ENCODE results near the gene MALT1. TPM values are rescaled to one million over a fixed set of nuclear protein-coding genes. Genes with fewer than 3 reads are reported as not detected.

The MALT1 gene
- total RNA-seq, 2 donors from 2014 or later: 41.1 to 51.6 TPM

GRCh38 chr18:58660915-58661314, 10.3 kb upstream of the MALT1 start:
- no peak for DNase-seq (ENCODE audit: low spot score)
- no peak overlapping the region for H3K27ac ChIP-seq
- no peak overlapping the region for H3K4me3 ChIP-seq
- intact Hi-C loops (cut with DNase I): no loop called here
- TF ChIP-seq POLR2A (IDR thresholded peaks at IDR 0.05) (no peak), CTCF (IDR thresholded peaks at IDR 0.05) (no peak), POLR2AphosphoS5 (IDR thresholded peaks at IDR 0.05) (no peak)
- H3K36me3 ChIP-seq: no peaks in the 10 kb centered on the region
- no peaks in the 10 kb centered on the region for H3K4me1 ChIP-seq (replicated peaks)
- 97% methylated on average over 9 of the region's 9 CpGs for WGBS
- no peaks in the 10 kb centered on the region for H3K27me3 ChIP-seq (replicated peaks; ENCODE audit: insufficient read depth)
- H3K9me3 ChIP-seq: no peaks in the 10 kb centered on the region

GRCh38 chr18:58661423-58661822, 9.8 kb upstream of the MALT1 start:
- TF ChIP-seq POLR2AphosphoS5 (IDR thresholded peaks at IDR 0.05) (no peak), CTCF (IDR thresholded peaks at IDR 0.05) (no peak), POLR2A (IDR thresholded peaks at IDR 0.05) (no peak)
- H3K4me1 ChIP-seq (replicated peaks): no peaks in the 10 kb centered on the region
- DNase-seq (ENCODE audit: low spot score): no peak
- intact Hi-C loops (cut with DNase I): no loop called here
- no peak overlapping the region for H3K4me3 ChIP-seq
- no peaks in the 10 kb centered on the region for H3K9me3 ChIP-seq
- H3K27me3 ChIP-seq (replicated peaks; ENCODE audit: insufficient read depth): no peaks in the 10 kb centered on the region
- WGBS: 94% methylated on average over 3 of the region's 3 CpGs
- H3K36me3 ChIP-seq: no peaks in the 10 kb centered on the region
- no peak overlapping the region for H3K27ac ChIP-seq

- no peaks in the 10 kb centered on the region for H3K27me3 ChIP-seq (replicated peaks; ENCODE audit: insufficient read depth)
- DNase-seq (ENCODE audit: low spot score): no peak
- intact Hi-C loops (cut with DNase I): no loop called here
- no peaks in the 10 kb centered on the region for H3K36me3 ChIP-seq
- H3K27ac ChIP-seq: no peak overlapping the region
- no peaks in the 10 kb centered on the region for H3K9me3 ChIP-seq
- no peak for TF ChIP-seq POLR2A (IDR thresholded peaks at IDR 0.05)
- no peak for TF ChIP-seq POLR2AphosphoS5 (IDR thresholded peaks at IDR 0.05)
- no peak for TF ChIP-seq CTCF (IDR thresholded peaks at IDR 0.05)
- no peaks in the 10 kb centered on the region for H3K4me1 ChIP-seq (replicated peaks)
- H3K4me3 ChIP-seq: no peak overlapping the region
- 75% methylated on average over 4 of the region's 4 CpGs for WGBS
These were observed 9.1 kb upstream of the MALT1 start for GRCh38 chr18:58662118-58662517.

GRCh38 chr18:58666176-58666575, 5.1 kb upstream of the MALT1 start:
- no peak for TF ChIP-seq CTCF (IDR thresholded peaks at IDR 0.05)
- no peak for TF ChIP-seq POLR2AphosphoS5 (IDR thresholded peaks at IDR 0.05)
- no peak for TF ChIP-seq POLR2A (IDR thresholded peaks at IDR 0.05)
- 65% methylated on average over 3 of the region's 3 CpGs for WGBS
- Histone ChIP-seq H3K4me3 (no peak overlapping the region), H3K9me3 (no peaks in the 10 kb centered on the region), H3K27me3 (replicated peaks; ENCODE audit: insufficient read depth) (no peaks in the 10 kb centered on the region), H3K4me1 (replicated peaks) (no peaks in the 10 kb centered on the region), H3K36me3 (no peaks in the 10 kb centered on the region), H3K27ac (no peak overlapping the region)
- DNase-seq (ENCODE audit: low spot score): no peak
- intact Hi-C loops (cut with DNase I): no loop called here

GRCh38 chr18:58668211-58668610, 3.1 kb upstream of the MALT1 start:
- DNase-seq (ENCODE audit: low spot score): no peak
- intact Hi-C loops (cut with DNase I): no loop called here
- H3K9me3 ChIP-seq: no peaks in the 10 kb centered on the region
- no peak overlapping the region for H3K4me3 ChIP-seq
- TF ChIP-seq POLR2AphosphoS5 (IDR thresholded peaks at IDR 0.05) (no peak), CTCF (IDR thresholded peaks at IDR 0.05) (no peak), POLR2A (IDR thresholded peaks at IDR 0.05) (no peak)
- H3K27me3 ChIP-seq (replicated peaks; ENCODE audit: insufficient read depth): no peaks in the 10 kb centered on the region
- H3K36me3 ChIP-seq: no peaks in the 10 kb centered on the region
- H3K4me1 ChIP-seq (replicated peaks): no peaks in the 10 kb centered on the region
- 89% methylated on average over 2 of the region's 2 CpGs for WGBS
- H3K27ac ChIP-seq: no peak overlapping the region
